Measurements from ENCODE around the gene SYNGR4.
"Not testable (repeated sequence)": the region's sequence is repeated elsewhere in the genome, so short reads cannot be mapped to it uniquely, and the experiment has no call there.

The SYNGR4 gene

DNA sequence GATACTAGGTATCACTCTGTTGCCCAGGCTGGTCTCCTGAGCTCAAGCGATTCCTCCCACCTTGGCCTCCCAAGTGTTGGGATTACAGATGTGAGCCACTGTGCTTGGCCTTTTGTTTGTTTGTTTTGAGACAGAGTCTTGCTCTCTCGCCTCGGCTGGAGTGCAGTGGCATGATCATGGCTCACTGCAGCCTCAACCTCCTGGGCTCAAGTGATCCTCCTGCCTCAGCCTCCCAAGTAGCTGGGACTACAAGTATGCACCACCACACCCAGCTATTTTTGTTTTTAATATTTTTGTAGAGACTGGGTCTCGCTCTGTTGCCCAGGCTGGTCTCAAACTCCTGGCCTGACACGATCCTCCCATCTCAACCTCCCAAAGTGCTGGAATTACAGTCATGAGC lies 7.6 kb downstream of the SYNGR4 start:
- DNase-seq: not testable (repeated sequence)

- DNase-seq: peak; percentile 73
These were observed 8.7 kb downstream of the SYNGR4 start for GRCh38 chr19:48372904-48373303.

GRCh38 chr19:48373567-48373966 lies 9.4 kb downstream of the SYNGR4 start:
- no peak for DNase-seq

DNA sequence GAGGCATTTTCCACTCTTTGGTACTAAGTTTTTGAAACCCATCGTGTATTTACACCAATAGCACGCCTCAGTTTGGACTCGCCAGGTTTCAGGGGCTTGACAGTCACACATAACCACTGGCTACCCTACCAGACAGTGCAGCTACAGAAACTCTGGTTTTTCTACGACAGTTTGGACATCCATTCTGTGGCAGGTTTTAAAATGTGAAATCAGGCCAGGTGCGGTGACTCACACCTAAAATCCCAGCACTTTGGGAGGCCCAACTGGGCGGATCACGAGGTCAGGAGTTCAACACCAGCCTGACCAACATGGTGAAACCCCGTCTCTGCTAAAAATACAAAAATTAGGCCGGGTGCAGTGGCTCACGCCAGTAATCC lies 14.0 kb downstream of the SYNGR4 start:
- no peak for DNase-seq

GRCh38 chr19:48379058-48379457 lies 14.9 kb downstream of the SYNGR4 start:
- DNase-seq: no peak

GRCh38 chr19:48381178-48381950 lies 17.2 kb downstream of the SYNGR4 start:
- DNase-seq: no peak

DNA sequence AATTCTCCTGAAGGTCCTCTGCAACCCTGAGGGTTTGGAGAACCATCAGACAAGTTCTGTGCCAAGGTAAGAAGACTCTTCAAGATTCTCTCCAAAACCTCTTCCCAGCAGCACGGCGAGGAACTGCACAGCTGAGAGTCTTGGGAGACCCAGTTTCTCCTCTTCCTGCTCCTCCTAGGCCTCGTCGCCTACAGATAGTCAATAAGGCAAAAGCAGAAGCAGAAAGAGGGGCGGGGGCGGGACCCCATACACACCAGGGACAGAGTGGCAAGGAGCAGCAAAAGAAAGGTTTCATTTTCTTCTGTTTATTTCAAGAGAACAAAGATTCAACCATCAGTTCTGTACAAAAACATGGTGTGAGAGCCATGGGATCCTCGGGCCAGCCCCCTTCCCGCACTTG lies 18.1 kb downstream of the SYNGR4 start:
- no peak for DNase-seq

- DNase-seq: no peak
These were observed 21.4 kb downstream of the SYNGR4 start for GRCh38 chr19:48385461-48386087.

GRCh38 chr19:48386981-48387380 lies 22.8 kb downstream of the SYNGR4 start:
- DNase-seq: no peak

DNA sequence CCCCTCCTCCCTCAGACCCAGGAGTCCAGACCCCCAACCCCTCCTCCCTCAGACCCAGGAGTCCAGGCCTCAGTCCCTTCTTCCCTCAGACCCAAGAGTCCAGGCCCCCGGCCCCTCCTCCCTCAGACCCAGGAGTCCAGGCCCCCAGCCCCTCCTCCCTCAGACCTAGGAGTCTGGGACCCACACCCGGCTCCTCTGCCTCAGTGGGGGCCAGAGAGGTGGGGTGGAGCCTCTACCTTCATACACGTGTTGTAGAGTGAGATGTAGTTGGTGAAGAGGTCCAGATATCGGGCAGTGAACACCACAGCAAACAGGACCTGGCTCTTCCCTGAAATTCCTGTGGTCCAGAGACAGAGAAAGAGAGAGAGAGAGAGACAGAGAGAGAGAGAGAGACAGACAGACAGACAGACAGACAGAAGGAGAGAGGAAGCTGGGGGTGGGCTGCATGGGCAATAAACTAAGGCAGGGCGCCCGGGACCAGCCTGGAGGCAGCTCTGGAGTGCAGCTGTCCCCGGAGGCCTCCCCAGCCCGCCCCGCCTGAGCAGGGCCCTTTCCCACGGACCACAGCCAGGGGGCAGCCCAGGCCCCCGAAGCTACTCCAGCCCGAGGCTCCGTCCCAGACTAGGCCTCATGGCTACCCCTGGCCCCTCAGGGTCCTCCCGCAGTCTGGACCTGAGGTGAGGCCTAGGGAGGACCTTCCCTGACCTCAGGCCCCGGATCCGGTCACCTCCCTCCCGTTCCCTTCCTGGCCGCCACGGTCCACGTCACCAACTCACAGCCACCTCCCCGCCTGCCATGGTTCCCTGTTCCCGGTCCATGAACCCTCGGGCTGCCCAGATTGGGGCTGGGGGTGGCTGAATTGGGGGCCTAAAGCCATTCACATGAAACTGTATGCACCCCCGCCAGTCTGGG lies 26.3 kb downstream of the SYNGR4 start:
- peak; percentile 19 for DNase-seq

GRCh38 chr19:48391100-48392005 lies 27.2 kb downstream of the SYNGR4 start, which contains the start of gene KDELR1:
Gene KDELR1 (minus strand): TSS chr19:48391551. CDS start chr19:48391358, 193 bp downstream.
- DNase-seq: peak; percentile 58

DNA sequence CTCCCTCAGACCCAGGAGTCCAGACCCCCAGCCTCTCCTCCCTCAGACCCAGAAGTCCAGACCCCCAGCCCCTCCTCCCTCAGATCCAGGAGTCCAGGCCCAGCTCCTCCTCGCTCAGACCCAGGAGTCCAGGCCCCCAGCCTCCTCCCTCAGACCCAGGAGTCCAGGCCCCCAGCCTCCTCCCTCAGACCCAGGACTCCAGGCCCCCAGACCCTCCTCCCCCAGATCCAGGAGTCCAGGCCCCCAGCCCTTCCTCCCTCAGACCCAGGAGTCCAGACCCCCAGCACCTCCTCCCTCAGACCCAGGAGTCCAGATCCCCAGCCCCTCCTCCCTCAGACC lies 27.8 kb downstream of the SYNGR4 start:
- not testable (repeated sequence) for DNase-seq

DNA sequence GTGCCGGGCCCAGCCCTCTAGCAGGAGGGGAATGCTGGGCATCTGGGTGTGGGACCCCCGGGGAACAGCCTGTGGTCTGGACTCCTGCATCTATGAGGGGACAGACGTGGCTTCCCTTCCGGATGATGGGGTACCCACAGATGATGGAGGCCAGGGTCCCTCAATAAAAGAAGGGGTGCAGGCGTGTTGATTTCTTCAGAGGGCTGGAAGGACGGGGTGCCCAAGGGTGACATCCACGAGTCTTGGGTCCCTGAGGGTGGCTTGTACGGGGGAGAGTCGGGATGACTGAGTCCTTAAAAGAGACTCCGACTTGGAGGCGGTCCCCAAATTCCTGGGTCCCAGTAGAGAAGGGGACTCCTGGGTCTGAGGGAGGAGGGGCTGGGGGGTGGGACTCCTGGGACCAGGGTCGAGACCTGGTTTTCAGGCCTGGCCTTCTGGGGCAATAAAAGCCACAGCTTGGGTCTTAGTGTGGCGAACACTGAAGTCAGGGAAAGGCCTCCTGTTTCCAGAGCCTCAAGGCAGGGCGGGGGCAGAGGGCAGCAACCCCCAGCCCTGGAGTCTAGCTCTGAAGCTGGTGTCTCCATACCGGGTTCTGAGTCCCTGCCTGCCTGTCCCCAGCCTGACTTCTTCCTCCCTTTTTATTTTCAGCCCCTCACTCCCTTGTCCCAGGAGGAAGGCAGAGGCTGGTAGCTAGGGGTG lies 28.8 kb downstream of the SYNGR4 start:
- no peak for DNase-seq

GRCh38 chr19:48393559-48394330 lies 29.6 kb downstream of the SYNGR4 start, which contains the start of gene GRIN2D:
Gene GRIN2D (plus strand): TSS chr19:48393668. CDS start chr19:48398393, 4,725 bp downstream.
- no peak for DNase-seq

GRCh38 chr19:48394331-48395169 lies 30.4 kb downstream of the SYNGR4 start:
- DNase-seq: no peak

DNA sequence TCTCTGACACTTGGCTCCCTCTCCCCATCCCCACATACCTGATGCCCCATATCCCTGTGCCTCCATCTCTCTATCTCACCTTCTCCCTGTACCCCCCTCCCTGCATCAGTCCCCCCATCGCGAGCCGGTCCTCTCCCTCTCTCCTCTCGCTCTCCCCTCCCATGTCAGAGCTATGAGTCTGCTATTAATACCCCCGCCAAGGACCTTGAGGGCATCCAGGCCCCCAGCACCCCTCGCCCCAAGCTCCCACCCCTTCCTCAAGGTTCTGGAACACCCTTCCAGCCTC lies 30.9 kb downstream of the SYNGR4 start:
- no peak for DNase-seq

DNA sequence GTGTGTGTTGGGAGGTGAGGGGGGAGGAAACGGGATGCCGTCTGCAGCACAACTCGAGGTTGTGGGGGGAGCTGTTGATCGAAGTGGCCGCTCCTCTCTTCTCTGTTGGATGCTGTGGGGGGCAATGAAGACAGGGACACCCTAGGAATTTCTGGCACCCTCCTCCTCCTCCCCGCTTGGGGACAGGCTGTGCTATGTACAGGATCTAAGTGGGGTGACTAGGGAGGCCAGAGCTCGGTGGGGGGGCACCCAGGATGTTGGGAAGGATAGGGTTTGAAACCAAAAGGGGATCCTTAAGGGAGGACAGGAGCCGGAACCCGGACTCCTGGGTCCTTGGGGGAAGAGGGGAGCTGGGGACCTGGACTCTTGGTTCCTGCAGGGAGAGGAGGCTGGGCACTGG lies 31.3 kb downstream of the SYNGR4 start:
- DNase-seq: no peak

- no peak for DNase-seq
These were observed 32.1 kb downstream of the SYNGR4 start for GRCh38 chr19:48396016-48396823.

- DNase-seq: no peak
These were observed 32.6 kb downstream of the SYNGR4 start for GRCh38 chr19:48396824-48397176.

Data from NCI-H774 (cell line).